Measurements from ENCODE around the gene KCNK4. TPM values are rescaled to one million over a fixed set of nuclear protein-coding genes. Genes with fewer than 3 reads are reported as not detected.

KCNK4 gene
- total RNA-seq, 2 donors from 2014 or later: not detected

DNA sequence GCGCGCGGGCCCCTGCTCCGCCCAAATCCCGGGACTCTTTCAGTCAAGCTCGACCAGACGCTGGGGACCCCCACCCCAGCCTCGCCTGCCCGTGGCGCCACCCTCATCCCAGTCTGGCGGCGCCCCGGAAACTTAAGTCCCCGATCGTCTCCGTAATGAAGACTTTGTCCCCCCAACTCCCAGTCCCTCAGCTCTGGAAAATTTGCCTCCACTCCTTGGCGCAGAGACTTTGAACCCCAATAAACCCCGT lies 39.4 kb upstream of the KCNK4 start:
- H3K36me3 ChIP-seq: peaks cover 15% of the 10 kb centered on the region
- H3K27ac ChIP-seq: peak overlapping the region; percentile 61 to 63
- peak overlapping the region; percentile 82 for H3K4me3 ChIP-seq
- H3K4me1 ChIP-seq (ENCODE audit: control insufficient read depth in 1 of 2, low read depth in 2 of 2): peaks cover 19 to 37% of the 10 kb centered on the region in 2 donors
- ATAC-seq (ENCODE audit: insufficient number of reproducible peaks, low FRiP score, low read depth): no peak
- no peak for TF ChIP-seq CTCF (IDR thresholded peaks at IDR 0.05)
- H3K27me3 ChIP-seq (replicated peaks; ENCODE audit: insufficient read depth): no peaks in the 10 kb centered on the region
- H3K9me3 ChIP-seq: no peaks in the 10 kb centered on the region
- no peak for DNase-seq (ENCODE audit: low spot score)

GRCh38 chr11:64252003-64252872 lies 38.9 kb upstream of the KCNK4 start:
- Histone ChIP-seq H3K4me1 (ENCODE audit: control insufficient read depth in 1 of 2, low read depth in 2 of 2) (peaks cover 19 to 37% of the 10 kb centered on the region in 2 donors), H3K36me3 (peaks cover 16% of the 10 kb centered on the region), H3K27ac (peak overlapping the region; percentile 61 to 63), H3K9me3 (no peaks in the 10 kb centered on the region), H3K27me3 (replicated peaks; ENCODE audit: insufficient read depth) (no peaks in the 10 kb centered on the region), H3K4me3 (peak overlapping the region; percentile 82)
- no peak for ATAC-seq (ENCODE audit: insufficient number of reproducible peaks, low FRiP score, low read depth)
- TF ChIP-seq CTCF (IDR thresholded peaks at IDR 0.05): peak; percentile 16
- no peak for DNase-seq (ENCODE audit: low spot score)

DNA sequence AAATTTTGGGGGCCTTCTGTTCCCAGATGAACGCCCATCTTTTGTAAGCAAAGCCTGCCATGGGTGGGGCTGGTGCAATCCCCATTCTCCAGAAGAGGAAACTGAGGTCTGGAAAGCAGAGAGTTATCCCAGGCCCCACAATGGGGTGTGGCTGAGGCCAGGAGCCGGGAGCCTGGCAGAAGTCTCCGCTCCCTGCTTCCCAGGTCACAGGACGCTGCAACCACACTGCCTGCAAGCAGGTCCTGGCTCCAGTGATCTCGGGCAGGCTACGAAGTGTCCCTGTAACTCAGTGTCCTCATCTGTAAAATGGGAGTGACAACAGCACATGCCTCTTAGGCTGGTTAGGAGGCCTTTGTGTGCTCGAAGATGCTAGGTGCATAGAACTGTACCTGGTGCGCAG lies 38.1 kb upstream of the KCNK4 start:
- Histone ChIP-seq H3K9me3 (no peaks in the 10 kb centered on the region), H3K27me3 (replicated peaks; ENCODE audit: insufficient read depth) (no peaks in the 10 kb centered on the region), H3K36me3 (peaks cover 17% of the 10 kb centered on the region), H3K27ac (peak overlapping the region in 1 of 2 donors; percentile 61), H3K4me1 (ENCODE audit: control insufficient read depth in 1 of 2, low read depth in 2 of 2) (peaks cover 19 to 31% of the 10 kb centered on the region in 2 donors), H3K4me3 (peak overlapping the region; percentile 82)
- TF ChIP-seq CTCF (IDR thresholded peaks at IDR 0.05): no peak
- DNase-seq (ENCODE audit: low spot score) (no peak), ATAC-seq (ENCODE audit: insufficient number of reproducible peaks, low FRiP score, low read depth) (no peak)

DNA sequence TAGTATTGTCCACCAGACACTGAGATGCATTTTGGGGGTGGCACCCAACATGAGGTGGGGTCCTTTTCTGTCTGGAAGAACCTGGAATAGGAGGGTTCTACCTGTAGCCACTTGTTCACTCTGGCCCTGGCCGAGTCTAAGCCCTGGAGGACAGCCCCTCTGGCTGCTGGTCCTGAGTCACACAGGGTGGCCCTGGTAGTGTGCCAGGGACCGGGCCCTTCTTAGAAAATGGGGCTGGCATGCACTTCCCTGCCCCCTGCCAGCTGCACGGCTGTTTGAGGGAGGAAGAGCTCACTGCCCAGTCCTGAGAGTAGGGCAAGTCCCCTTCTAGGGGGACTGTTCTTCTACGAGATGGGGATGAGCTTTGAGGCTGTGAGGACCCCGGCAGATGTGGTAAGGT lies 37.6 kb upstream of the KCNK4 start:
- no peaks in the 10 kb centered on the region for H3K9me3 ChIP-seq
- H3K4me3 ChIP-seq: no peak overlapping the region
- DNase-seq (ENCODE audit: low spot score) (no peak), ATAC-seq (ENCODE audit: insufficient number of reproducible peaks, low FRiP score, low read depth) (no peak)
- no peak for TF ChIP-seq CTCF (IDR thresholded peaks at IDR 0.05)
- peaks cover 19 to 31% of the 10 kb centered on the region in 2 donors for H3K4me1 ChIP-seq (ENCODE audit: control insufficient read depth in 1 of 2, low read depth in 2 of 2)
- peaks cover 21% of the 10 kb centered on the region for H3K36me3 ChIP-seq
- no peaks in the 10 kb centered on the region for H3K27me3 ChIP-seq (replicated peaks; ENCODE audit: insufficient read depth)
- peak overlapping the region in 1 of 2 donors; percentile 61 for H3K27ac ChIP-seq

GRCh38 chr11:64254326-64254725 lies 36.8 kb upstream of the KCNK4 start:
- no peak overlapping the region for H3K4me3 ChIP-seq
- ATAC-seq (ENCODE audit: insufficient number of reproducible peaks, low FRiP score, low read depth): no peak
- DNase-seq (ENCODE audit: low spot score): no peak
- peaks cover 19 to 31% of the 10 kb centered on the region in 2 donors for H3K4me1 ChIP-seq (ENCODE audit: control insufficient read depth in 1 of 2, low read depth in 2 of 2)
- TF ChIP-seq CTCF (IDR thresholded peaks at IDR 0.05): no peak
- H3K36me3 ChIP-seq: peaks cover 28% of the 10 kb centered on the region
- no peaks in the 10 kb centered on the region for H3K27me3 ChIP-seq (replicated peaks; ENCODE audit: insufficient read depth)
- no peaks in the 10 kb centered on the region for H3K9me3 ChIP-seq
- no peak overlapping the region for H3K27ac ChIP-seq
